ENCODE measurements around the gene SPTAN1. TPM values are rescaled to one million over a fixed set of nuclear protein-coding genes. Genes with fewer than 3 reads are reported as not detected.

The SPTAN1 gene
- total and polyA plus RNA-seq, 2 donors (not counting 3 experiments of a cell fraction or from before 2014, with no cell fraction given) = 408 to 502 TPM

DNA sequence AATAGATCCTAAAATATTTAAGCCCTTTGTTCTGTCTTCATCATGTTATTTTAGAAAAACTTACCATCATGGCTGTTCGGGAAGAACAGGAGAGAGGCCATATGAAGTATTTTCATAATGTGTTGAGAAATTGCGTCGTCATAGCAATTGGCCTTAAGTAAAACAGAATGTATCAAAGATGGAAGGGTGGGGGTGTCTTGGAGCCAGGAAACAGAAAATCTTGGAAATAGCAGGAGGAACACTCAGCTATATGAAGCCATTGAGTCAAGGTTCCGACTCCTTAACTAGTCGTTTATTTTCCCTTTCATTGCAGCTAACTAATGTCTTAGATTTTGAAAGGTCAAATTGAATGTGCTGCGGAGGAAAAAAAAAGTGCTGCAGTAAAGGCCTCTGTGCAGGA, 1.3 kb downstream of the SPTAN1 start:
- Histone ChIP-seq H3K9ac (replicated peaks; ENCODE audit: extremely low read depth, insufficient read depth, low read length) (peak overlapping the region; percentile 95), H3K79me2 (ENCODE audit: control insufficient read depth, insufficient read depth, low read length) (peaks cover 50% of the 10 kb centered on the region), H3K27ac (ENCODE audit: insufficient read depth, low read depth, low read length) (peak overlapping the region; percentile 46), H4K20me1 (replicated peaks; ENCODE audit: control insufficient read depth, extremely low read depth, insufficient read depth, low read length) (peaks cover 3% of the 10 kb centered on the region), H3K4me2 (ENCODE audit: insufficient read depth, low read length) (peak overlapping the region; percentile 98), H2AFZ (ENCODE audit: low read depth, low read length) (no peak overlapping the region), H3K9me3 (replicated peaks; ENCODE audit: control insufficient read depth, insufficient read depth, low read length) (no peaks in the 10 kb centered on the region), H3K4me1 (ENCODE audit: control insufficient read depth, extremely low read depth, insufficient read depth, low read length) (peaks cover 62% of the 10 kb centered on the region), H3K36me3 (ENCODE audit: control insufficient read depth in 2 of 2, extremely low read depth in 1 of 2, insufficient read depth in 2 of 2, low read length in 2 of 2) (no peaks in the 10 kb centered on the region), H3K9me1 (replicated peaks; ENCODE audit: control insufficient read depth, extremely low read depth, insufficient read depth, low read length) (no peaks in the 10 kb centered on the region), H3K4me3 (replicated peaks in 1 of 3; ENCODE audit: insufficient read depth in 1 of 3, low read depth in 1 of 3, low read length in 3 of 3) (peak overlapping the region; percentile 78 to 99 (median 92)), H3K27me3 (ENCODE audit: control insufficient read depth in 2 of 2, insufficient read depth in 2 of 2, low read length in 2 of 2) (no peaks in the 10 kb centered on the region)
- dilution Hi-C loops (cut with MboI; ENCODE audit: extremely low pct_ligation_motif_present, low sequenced_read_pairs) = no loop called here
- POLR2A ChIA-PET = interaction anchor here (0.7 to 2.2 kb wide), 7 partner anchors 12 to 115 kb away, joined by 3 to 13 read pairs (median 6); partner anchors contain the start of gene ODF2
- intact Hi-C loops (cut with micrococcal nuclease) = loop anchor here (2.0 to 10.0 kb wide), 5 partner anchors 49 to 259 kb away; partner anchors contain the start of genes GLE1 and SET
- CTCF ChIA-PET = interaction anchor here (1.6 to 2.8 kb wide), 2 partner anchors 12 to 115 kb away, joined by 4 to 12 read pairs; no protein-coding TSS in a partner anchor
- DNase-seq (ENCODE audit: low read depth, low spot score) (peak; percentile 56), FAIRE-seq (no peak)
- no TSS peak for BruUV-seq (replicated peaks)
- TF ChIP-seq MYC (IDR thresholded peaks at IDR 0.05; ENCODE audit: low read depth, low read length) (no peak), GATA2 (IDR thresholded peaks at IDR 0.05; ENCODE audit: insufficient read depth, insufficient read length, low read depth, low read length) (no peak), CTCF (IDR thresholded peaks at IDR 0.05; ENCODE audit: extremely low read depth in 1 of 2, insufficient read depth in 1 of 2, low read depth in 1 of 2, low read length in 2 of 2) (no peak), EZH2 (IDR thresholded peaks at IDR 0.05; ENCODE audit: borderline replicate concordance, low read depth, low read length, severe bottlenecking) (no peak), POLR2A (IDR thresholded peaks at IDR 0.05; ENCODE audit: low read depth, low read length) (no peak), POLR2AphosphoS5 (IDR thresholded peaks at IDR 0.05; ENCODE audit: insufficient read depth, low read depth, low read length) (no peak), FOS (IDR thresholded peaks at IDR 0.05; ENCODE audit: borderline replicate concordance, insufficient read depth, low read length) (no peak), JUN (IDR thresholded peaks at IDR 0.05; ENCODE audit: borderline replicate concordance, insufficient read depth, insufficient read length, low read depth) (no peak)
- TF ChIP-seq, protein P1, sequence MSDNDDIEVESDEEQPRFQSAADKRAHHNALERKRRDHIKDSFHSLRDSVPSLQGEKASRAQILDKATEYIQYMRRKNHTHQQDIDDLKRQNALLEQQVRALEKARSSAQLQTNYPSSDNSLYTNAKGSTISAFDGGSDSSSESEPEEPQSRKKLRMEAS (IDR thresholded peaks at IDR 0.05; ENCODE audit: insufficient read depth, insufficient read length) = no peak

Measured in endothelial cell of umbilical vein (primary cell).